ENCODE data around the gene CNR2.
"Not testable (repeated sequence)": the region's sequence is repeated elsewhere in the genome, so short reads cannot be mapped to it uniquely, and the experiment has no call there.

Gene CNR2

GRCh38 chr1:23836037-23836436 is 77.1 kb downstream of the CNR2 start:
- DNase-seq (ENCODE audit: low read depth): no peak

- DNase-seq (ENCODE audit: low read depth): not testable (repeated sequence)
Measured at GRCh38 chr1:23834156-23834555, 79.0 kb downstream of the CNR2 start.

GRCh38 chr1:23827717-23828116 is 85.4 kb downstream of the CNR2 start:
- no peak for DNase-seq (ENCODE audit: low read depth)

DNA sequence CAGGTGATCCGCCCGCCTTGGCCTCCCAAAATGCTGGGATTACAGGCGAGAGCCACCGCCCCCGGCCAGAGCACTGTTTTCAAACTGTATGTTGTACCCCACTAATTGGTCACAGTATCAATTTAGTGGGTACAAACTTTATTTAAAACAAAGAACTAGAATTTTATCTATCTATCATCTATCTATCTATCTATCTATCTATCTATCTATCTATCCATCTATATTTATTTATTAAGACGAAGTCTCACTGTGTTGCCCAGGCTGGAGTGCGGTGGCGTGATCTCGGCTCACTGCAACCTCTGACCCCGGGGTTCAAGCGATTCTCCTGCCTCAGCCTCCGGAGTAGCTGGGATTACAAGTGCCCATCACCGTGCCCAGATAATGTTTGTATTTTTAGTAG is 86.6 kb downstream of the CNR2 start:
- DNase-seq (ENCODE audit: low read depth): not testable (repeated sequence)

- no peak for DNase-seq (ENCODE audit: low read depth)
Measured at GRCh38 chr1:23825762-23826522, 87.2 kb downstream of the CNR2 start.

DNA sequence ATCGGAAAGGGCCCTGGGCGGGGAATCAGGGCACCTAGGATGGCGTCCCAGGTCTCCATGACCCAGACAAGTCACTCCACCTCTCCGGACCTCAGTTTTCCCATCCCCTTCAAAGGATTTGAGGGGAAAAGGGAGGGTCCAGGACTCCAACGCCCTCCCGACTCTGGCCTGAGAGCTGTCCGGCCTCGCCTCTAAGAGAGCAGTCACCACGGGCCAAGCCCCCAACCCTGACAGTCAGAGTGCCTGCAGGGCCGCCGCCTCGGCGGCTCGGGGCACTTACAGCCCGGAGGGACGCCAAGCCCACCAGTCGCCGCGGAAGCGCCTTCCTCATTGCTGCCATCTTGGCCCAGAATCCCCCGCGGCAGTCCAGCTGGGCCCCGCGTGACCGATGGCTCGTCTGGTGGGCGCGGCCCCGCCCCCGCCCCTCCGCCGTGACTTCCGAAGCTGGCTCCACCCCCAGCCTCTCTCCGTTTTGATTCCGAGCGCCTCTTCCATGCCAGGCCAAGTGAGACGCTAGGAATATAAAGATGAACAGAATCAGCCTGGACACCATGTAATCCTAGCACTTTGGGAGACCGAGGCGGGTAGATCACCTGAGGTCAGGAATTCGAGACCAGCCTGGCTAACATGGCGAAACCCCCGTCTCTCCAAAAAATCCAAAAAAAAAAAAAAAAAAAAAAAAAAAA is 87.9 kb downstream of the CNR2 start, which contains the start of gene HMGCL:
Gene HMGCL (minus strand): TSS at position 354 of the 686 bp plus-strand sequence. CDS start 14 bp downstream, at position 340.
- peak; percentile 83 for DNase-seq (ENCODE audit: low read depth)

- no peak for DNase-seq (ENCODE audit: low read depth)
Measured at GRCh38 chr1:23824711-23825075, 88.5 kb downstream of the CNR2 start.

- no peak for DNase-seq (ENCODE audit: low read depth)
Measured at GRCh38 chr1:23823767-23824166, 89.4 kb downstream of the CNR2 start.

Data from stromal cell of bone marrow (primary cell).